Keratinocyte (primary cell): Measurements from ENCODE around the gene LSM10. TPM values are rescaled to one million over a fixed set of nuclear protein-coding genes. Genes with fewer than 3 reads are reported as not detected.

Source experiments
- DNase-seq: peaks from one replicate; pipeline ENCODE4 v3.0.0-alpha.2; 2011; ENCODE audit warnings: low read depth, missing footprints, low spot score
- FAIRE-seq: peaks from 2 replicates; lab custom pipeline; 2011; peaks lifted over from hg19 to GRCh38; lab: Jason Lieb, UNC
- H2AFZ ChIP-seq: 2 replicates; pipeline ENCODE4 v1.6.0; 2012; ENCODE audit warnings: low read length, control low read depth, inconsistent platforms; ENCODE audit not compliant: control insufficient read depth
- H3K27ac ChIP-seq: 2 replicates; pipeline ENCODE4 v1.5.1; 2011; ENCODE audit warnings: low read length; ENCODE audit not compliant: control insufficient read depth, insufficient read depth
- H3K27me3 ChIP-seq: 3 replicates; pipeline ENCODE4 v1.6.0; 2011; ENCODE audit warnings: low read length; ENCODE audit not compliant: control insufficient read depth, insufficient read depth; ENCODE audit errors: extremely low read depth
- H3K36me3 ChIP-seq, 2 experiments: 2 replicates in 1 of 2; 3 replicates in 1 of 2; pipeline ENCODE4 v1.5.1; 2011; ENCODE audit warnings: low read length in 2 of 2, mild to moderate bottlenecking in 1 of 2; ENCODE audit not compliant: control insufficient read depth in 2 of 2, insufficient read depth in 2 of 2; ENCODE audit errors: extremely low read depth in 1 of 2
- H3K4me1 ChIP-seq: 3 replicates; pipeline ENCODE4 v1.5.1; 2011; ENCODE audit warnings: low read length; ENCODE audit not compliant: control insufficient read depth, insufficient read depth; ENCODE audit errors: extremely low read depth
- H3K4me2 ChIP-seq: 3 replicates; pipeline ENCODE4 v1.6.0; 2011; ENCODE audit warnings: low read depth, low read length; ENCODE audit not compliant: control insufficient read depth, insufficient read depth; ENCODE audit errors: extremely low read depth
- H3K4me3 ChIP-seq, 3 experiments: fragments of 200-600 bp in 1 of 3; sonication (generic) in 1 of 3; 2 replicates in 2 of 3; 3 replicates in 1 of 3; pipeline ENCODE4 v1.5.1; 2011 to 2016; ENCODE audit warnings: low read length in 3 of 3, mild to moderate bottlenecking in 3 of 3, control low read depth in 2 of 3, inconsistent platforms in 1 of 3, low read depth in 1 of 3, mixed read lengths in 1 of 3, mixed run types in 1 of 3, moderate library complexity in 1 of 3; ENCODE audit not compliant: control insufficient read depth in 2 of 3, insufficient read depth in 2 of 3; ENCODE audit errors: extremely low read depth in 1 of 3
- H3K79me2 ChIP-seq: 2 replicates; pipeline ENCODE4 v1.6.0; 2012; ENCODE audit warnings: low read length; ENCODE audit not compliant: control insufficient read depth, insufficient read depth
- H3K9ac ChIP-seq: 3 replicates; pipeline ENCODE4 v1.6.0; 2011; ENCODE audit warnings: low read length; ENCODE audit not compliant: control insufficient read depth, insufficient read depth; ENCODE audit errors: extremely low read depth
- H3K9me1 ChIP-seq: 3 replicates; pipeline ENCODE4 v1.6.0; 2011; ENCODE audit warnings: low read length; ENCODE audit not compliant: control insufficient read depth, insufficient read depth; ENCODE audit errors: extremely low read depth
- H3K9me3 ChIP-seq: 2 replicates; pipeline ENCODE4 v1.5.1; 2012; ENCODE audit warnings: low read depth, low read length; ENCODE audit not compliant: control insufficient read depth
- H4K20me1 ChIP-seq: 3 replicates; pipeline ENCODE4 v1.6.0; 2011; ENCODE audit warnings: low read length; ENCODE audit not compliant: control insufficient read depth, insufficient read depth; ENCODE audit errors: extremely low read depth
- EZH2 ChIP-seq: IDR thresholded peaks from one replicate; pipeline ENCODE4 v1.6.1; 2012; ENCODE audit warnings: inconsistent platforms, mild to moderate bottlenecking, low read length, moderate library complexity
- dilution Hi-C: fragments of 300-500 bp; cut with MboI; formaldehyde crosslinking; loops from one replicate; pipeline ENCODE4 v1.7.0; 2020; ENCODE audit warnings: low sequenced_read_pairs; ENCODE audit not compliant: extremely low pct_ligation_motif_present
- polyA plus RNA-seq, 5 experiments: library from polyadenylated mRNA; depleted of rRNA in 3 of 5; stranded (reverse) in 3 of 5; stranded (forward) in 1 of 5; unstranded in 1 of 5; fragments of >200 nt; gene quantifications; 1 replicate in 1 of 5; 2 replicates in 3 of 5; 3 replicates in 1 of 5; pipeline versions ENCODE4 v1.2.1 to v1.2.3, GENCODE V29; 2011 to 2012; ENCODE audit warnings: missing spikeins in 2 of 5, low read depth in 1 of 5, low replicate concordance in 1 of 5
- TF ChIP-seq, protein P1 (sequence below), 3 experiments: IDR thresholded peaks in 1 of 3; conservative IDR thresholded peaks in 1 of 3; optimal IDR thresholded peaks in 1 of 3; 2 replicates in 2 of 3; 3 replicates in 1 of 3; pipeline versions ENCODE3 to v1.5.1; 2011; ENCODE audit warnings: low read length in 3 of 3, mild to moderate bottlenecking in 3 of 3, moderate library complexity in 2 of 3, control low read depth in 1 of 3, inconsistent platforms in 1 of 3; ENCODE audit not compliant: insufficient read depth in 2 of 3; ENCODE audit errors: extremely low read depth in 1 of 3

LSM10 gene
- polyA plus RNA-seq, 1 donor (not counting 4 experiments of a cell fraction or from before 2014, with no cell fraction given), result 45.3 TPM

DNA sequence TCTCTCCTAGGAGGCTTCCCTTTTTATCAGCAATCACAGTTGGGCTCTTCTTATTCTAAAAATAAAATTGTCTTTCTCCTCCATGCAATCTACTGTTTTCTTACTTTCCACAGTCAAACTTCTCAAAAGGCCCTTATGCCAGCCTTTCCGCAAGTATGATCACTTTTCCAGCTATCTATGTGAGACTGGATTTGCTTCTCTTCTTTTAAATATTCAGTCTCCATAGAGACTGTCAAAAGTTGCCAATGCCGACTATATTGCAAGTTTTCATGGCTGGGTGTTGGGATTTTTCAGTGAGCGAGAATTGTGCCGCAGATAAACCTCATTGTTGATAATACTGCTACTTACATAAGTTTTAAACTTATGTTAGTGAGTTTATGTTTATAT lies 4.8 kb upstream of the LSM10 start:
- H3K9me1 ChIP-seq, result no peaks in the 10 kb centered on the region
- DNase-seq (no peak), FAIRE-seq (no peak)
- H3K79me2 ChIP-seq, result no peaks in the 10 kb centered on the region
- dilution Hi-C loops, result no loop called here
- peaks cover 8% of the 10 kb centered on the region for H3K4me1 ChIP-seq
- no peak overlapping the region for H3K27ac ChIP-seq
- no peak overlapping the region for H3K4me3 ChIP-seq
- no peak overlapping the region for H3K4me2 ChIP-seq
- H3K27me3 ChIP-seq, result no peaks in the 10 kb centered on the region
- H4K20me1 ChIP-seq, result no peaks in the 10 kb centered on the region
- H3K36me3 ChIP-seq, result no peaks in the 10 kb centered on the region
- H3K9me3 ChIP-seq, result no peaks in the 10 kb centered on the region
- H2AFZ ChIP-seq, result no peak overlapping the region
- TF ChIP-seq EZH2, result no peak
- TF ChIP-seq, protein P1, sequence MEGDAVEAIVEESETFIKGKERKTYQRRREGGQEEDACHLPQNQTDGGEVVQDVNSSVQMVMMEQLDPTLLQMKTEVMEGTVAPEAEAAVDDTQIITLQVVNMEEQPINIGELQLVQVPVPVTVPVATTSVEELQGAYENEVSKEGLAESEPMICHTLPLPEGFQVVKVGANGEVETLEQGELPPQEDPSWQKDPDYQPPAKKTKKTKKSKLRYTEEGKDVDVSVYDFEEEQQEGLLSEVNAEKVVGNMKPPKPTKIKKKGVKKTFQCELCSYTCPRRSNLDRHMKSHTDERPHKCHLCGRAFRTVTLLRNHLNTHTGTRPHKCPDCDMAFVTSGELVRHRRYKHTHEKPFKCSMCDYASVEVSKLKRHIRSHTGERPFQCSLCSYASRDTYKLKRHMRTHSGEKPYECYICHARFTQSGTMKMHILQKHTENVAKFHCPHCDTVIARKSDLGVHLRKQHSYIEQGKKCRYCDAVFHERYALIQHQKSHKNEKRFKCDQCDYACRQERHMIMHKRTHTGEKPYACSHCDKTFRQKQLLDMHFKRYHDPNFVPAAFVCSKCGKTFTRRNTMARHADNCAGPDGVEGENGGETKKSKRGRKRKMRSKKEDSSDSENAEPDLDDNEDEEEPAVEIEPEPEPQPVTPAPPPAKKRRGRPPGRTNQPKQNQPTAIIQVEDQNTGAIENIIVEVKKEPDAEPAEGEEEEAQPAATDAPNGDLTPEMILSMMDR (optimal IDR thresholded peaks at IDR 0.05 in 1 of 3, IDR thresholded peaks at IDR 0.05 in 1 of 3, conservative IDR thresholded peaks at IDR 0.05 in 1 of 3; ENCODE audit: extremely low read depth in 1 of 3, insufficient read depth in 2 of 3, low read length in 3 of 3), result no peak
- H3K9ac ChIP-seq, result no peak overlapping the region

- no peak overlapping the region for H2AFZ ChIP-seq
- H3K79me2 ChIP-seq, result peaks cover 6% of the 10 kb centered on the region
- FAIRE-seq, result no peak
- H3K9ac ChIP-seq, result no peak overlapping the region
- no peaks in the 10 kb centered on the region for H3K9me1 ChIP-seq
- no peak overlapping the region for H3K4me3 ChIP-seq
- H3K27ac ChIP-seq, result no peak overlapping the region
- no peaks in the 10 kb centered on the region for H3K9me3 ChIP-seq
- H3K27me3 ChIP-seq, result no peaks in the 10 kb centered on the region
- TF ChIP-seq EZH2, result no peak
- TF ChIP-seq, protein P1 (optimal IDR thresholded peaks at IDR 0.05 in 1 of 3, IDR thresholded peaks at IDR 0.05 in 1 of 3, conservative IDR thresholded peaks at IDR 0.05 in 1 of 3; ENCODE audit: extremely low read depth in 1 of 3, insufficient read depth in 2 of 3, low read length in 3 of 3), result no peak
- no peaks in the 10 kb centered on the region for H4K20me1 ChIP-seq
- dilution Hi-C loops, result no loop called here
- H3K36me3 ChIP-seq, result no peaks in the 10 kb centered on the region
- peaks cover 8% of the 10 kb centered on the region for H3K4me1 ChIP-seq
- H3K4me2 ChIP-seq, result no peak overlapping the region
- no peak for DNase-seq
These were observed 4.1 kb upstream of the LSM10 start for GRCh38 chr1:36401602-36402503.
